PC-3 (cell line): Measurements from ENCODE around the gene FCRLB.

ENCODE experiments used
- EZH2 ChIP-seq: fragments of 300-600 bp; sonication (generic); IDR thresholded peaks from one replicate; pipeline ENCODE4 v1.6.1; 2017; ENCODE audit warnings: antibody characterized with exemption, mild to moderate bottlenecking, low read length; ENCODE audit not compliant: unreplicated experiment
- TF ChIP-seq, protein P1 (sequence below): fragments of 300-600 bp; sonication (generic); conservative IDR thresholded peaks from 2 replicates; pipeline ENCODE4 v1.5.1; 2017; ENCODE audit warnings: antibody characterized with exemption, low read depth, mild to moderate bottlenecking, low read length

GRCh38 chr1:161727256-161727924 is 6.0 kb downstream of the FCRLB start:
- TF ChIP-seq, protein P1, sequence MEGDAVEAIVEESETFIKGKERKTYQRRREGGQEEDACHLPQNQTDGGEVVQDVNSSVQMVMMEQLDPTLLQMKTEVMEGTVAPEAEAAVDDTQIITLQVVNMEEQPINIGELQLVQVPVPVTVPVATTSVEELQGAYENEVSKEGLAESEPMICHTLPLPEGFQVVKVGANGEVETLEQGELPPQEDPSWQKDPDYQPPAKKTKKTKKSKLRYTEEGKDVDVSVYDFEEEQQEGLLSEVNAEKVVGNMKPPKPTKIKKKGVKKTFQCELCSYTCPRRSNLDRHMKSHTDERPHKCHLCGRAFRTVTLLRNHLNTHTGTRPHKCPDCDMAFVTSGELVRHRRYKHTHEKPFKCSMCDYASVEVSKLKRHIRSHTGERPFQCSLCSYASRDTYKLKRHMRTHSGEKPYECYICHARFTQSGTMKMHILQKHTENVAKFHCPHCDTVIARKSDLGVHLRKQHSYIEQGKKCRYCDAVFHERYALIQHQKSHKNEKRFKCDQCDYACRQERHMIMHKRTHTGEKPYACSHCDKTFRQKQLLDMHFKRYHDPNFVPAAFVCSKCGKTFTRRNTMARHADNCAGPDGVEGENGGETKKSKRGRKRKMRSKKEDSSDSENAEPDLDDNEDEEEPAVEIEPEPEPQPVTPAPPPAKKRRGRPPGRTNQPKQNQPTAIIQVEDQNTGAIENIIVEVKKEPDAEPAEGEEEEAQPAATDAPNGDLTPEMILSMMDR: no peak
- no peak for TF ChIP-seq EZH2
